NCI-H510A (cell line): Measurements from ENCODE around the gene GTF2I.
"Not testable (repeated sequence)": the region's sequence is repeated elsewhere in the genome, so short reads cannot be mapped to it uniquely, and the experiment has no call there.

ENCODE experiments used
- DNase-seq: peaks from one replicate; lab custom pipeline; 2025; lab: John Stamatoyannopoulos, UW

Gene GTF2I

DNA sequence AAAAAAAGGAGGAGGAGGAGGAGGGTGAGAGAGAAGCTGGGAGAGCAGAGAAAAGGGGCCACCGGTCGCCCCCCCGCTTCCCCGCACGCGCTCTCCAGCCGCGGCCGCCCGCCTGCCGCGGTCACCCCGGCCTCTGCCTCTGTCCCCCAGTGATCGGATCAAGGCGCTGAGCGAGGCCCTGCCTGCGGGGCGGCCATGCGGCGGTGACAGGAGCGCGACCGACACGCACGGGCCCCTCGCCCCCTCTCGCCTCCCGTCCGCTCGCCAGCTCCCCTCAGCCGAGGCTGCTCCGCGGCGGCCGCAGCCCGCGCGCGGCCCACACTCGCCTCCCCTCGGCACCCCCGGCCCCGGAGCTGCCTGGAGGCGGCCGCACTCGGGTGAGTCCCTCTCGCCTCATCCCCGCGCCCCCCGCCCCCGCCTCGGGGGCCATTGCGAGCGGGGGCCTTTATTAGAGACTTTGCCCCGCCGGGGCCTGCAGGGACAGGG, at the start of gene GTF2I:
TSS of gene GTF2I (plus strand) at position 27 of the 486 bp plus-strand sequence. CDS start 31,411 bp downstream, outside the sequence.
- no peak for DNase-seq

DNA sequence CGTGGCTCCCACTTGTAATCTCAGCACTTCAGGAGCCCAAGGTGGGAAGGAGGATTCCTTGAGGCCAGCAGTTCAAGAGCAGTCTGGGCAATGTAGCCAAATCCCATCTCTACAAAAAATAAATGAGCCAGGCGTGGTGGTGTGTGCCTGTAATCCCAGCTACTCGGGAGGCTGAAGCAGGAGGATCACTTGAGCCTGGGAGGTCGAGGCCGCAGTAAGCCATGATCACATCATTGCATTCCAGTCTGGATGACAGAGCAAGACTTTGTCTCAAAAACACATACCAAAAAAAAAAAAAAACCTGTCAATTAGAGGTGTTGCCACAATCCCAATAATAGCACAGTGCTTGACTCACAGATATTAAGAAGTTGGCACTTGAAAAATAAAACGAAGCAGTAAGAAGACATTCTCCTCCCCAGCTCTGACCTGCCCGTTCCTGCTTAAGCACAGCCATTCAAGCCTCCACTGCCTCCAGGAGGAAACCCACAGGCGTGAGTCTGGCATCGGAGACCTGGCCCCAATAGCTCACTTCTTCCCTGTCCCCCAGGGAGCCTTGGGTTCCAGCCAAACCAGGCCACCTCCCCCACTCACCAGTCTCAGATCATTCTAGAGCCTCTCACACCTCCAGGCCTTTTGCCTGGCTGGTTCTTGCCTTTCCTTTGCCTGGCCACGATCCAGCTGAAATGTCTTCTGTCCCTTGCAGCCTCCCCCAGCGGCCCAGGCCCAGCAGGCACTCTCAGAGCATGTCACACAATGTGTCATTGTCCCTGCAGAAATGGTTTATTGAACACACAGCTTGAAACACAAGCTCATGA, 45.3 kb upstream of the GTF2I start:
- DNase-seq = no peak

DNA sequence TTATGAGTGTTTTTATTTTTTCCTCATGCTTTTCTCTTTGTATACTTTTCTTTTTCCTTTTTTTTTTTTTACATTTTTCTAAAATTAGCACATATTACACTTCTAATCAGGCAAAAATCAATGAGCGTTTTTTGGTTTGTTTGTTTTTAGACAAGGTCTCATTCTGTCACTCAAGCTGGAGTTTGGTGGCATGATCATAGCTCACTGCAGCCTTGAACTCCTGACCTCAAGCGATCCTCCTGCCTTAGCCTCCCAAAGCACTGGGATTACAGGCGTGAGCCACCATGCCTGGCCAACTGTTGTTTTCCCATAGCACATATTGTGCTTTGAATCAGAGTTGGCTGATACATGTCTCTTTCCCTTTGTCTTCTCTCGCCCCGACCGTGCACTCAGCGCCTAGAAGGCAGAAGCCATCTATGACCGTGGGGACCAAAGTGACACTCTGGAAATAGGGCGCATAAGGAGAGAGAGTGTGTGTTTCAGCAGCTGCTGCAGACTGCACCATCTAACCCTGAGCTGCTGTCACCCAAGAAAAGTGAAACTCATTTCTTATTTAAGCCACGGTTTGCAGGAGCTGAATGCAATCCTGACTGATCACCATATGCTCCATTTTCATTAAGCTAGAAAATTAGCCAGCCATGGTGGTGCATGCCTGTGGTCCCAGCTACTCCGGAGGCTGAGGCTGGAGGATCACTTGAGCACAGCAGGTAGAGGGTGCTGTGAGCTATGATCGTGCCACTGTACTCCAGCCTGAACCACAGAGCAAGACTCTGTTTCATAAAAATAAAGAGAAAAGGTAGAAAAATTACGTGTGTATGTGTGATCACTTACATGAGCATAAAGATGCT, 41.4 kb upstream of the GTF2I start:
- DNase-seq = no peak

GRCh38 chr7:74617180-74617744, 40.3 kb upstream of the GTF2I start:
- no peak for DNase-seq

GRCh38 chr7:74619235-74619860, 38.2 kb upstream of the GTF2I start:
- DNase-seq = no peak

GRCh38 chr7:74622228-74622749, 35.2 kb upstream of the GTF2I start:
- DNase-seq = no peak

- DNase-seq = no peak
Observed at GRCh38 chr7:74623135-74623534, 34.4 kb upstream of the GTF2I start.

DNA sequence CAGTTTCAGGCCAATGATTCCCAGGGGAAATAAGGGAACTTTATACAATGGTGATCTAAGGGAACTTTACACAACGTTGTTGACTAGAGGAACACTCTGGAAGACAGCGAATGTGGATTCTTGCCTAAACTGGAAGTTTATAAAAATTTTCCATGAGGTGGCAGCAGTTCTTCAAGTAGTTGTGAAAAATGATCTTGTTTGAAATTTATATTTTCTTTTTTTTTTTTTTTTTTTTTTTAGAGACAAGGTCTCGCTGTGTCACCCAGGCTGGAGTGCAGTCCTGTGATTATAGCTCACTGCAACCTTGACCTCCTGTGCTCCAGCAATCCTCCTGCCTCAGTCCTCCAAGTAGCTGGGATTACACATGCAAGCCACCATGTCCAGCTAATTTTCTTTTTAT, 32.1 kb upstream of the GTF2I start:
- no peak for DNase-seq

DNA sequence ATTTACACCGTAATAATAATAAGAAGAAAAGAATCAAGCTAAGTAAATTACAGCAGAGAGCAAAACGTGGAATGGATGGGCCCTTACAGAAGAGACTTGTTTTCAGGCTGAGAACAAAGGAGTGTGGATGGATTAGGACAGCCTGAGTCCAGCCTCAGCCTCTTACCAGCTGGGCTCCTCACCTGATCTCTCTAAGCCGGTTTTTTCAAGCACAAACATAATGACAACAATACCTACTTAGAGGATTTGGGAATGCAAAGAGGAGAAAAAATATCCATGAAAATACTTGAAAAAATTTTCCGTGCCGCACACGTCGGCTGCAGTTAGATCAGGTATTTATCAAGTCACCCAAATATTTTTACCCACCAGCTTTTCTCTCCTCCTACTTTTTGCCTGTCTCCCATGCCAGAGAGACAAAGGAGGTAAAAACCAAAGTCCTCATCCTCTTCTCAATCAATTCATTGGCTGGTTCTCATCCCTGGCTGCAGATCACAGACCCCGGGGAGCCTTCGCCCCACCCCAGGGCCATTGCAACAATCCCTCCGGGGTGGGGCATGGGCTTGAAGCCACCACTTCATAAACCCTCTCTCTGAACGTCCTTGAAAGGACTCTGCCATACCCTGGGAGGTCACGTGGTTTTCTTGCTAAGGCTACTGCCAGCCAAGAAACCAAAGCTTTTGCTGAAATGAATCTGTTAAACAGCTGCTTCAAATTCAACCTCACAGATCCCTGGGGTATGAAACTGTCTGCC, 29.7 kb upstream of the GTF2I start:
- DNase-seq = peak; percentile 86

DNA sequence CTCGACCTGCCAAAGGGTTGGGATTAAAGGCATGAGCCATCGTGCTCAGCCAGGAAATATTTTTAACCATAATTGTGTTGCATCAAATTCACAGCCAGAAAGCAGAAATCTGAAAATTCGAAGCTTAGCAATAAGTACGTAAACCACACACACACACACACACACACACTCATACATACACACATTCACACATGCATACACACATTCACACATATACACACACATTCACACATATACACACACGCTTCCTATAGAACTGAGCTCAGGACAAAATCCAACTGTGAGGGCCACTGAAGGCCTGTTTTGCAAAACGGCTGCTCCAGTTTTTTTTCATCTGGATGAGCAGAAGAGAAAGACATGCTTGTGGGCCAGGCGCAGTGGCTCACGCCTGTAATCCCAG, 25.0 kb upstream of the GTF2I start:
- DNase-seq = no peak

GRCh38 chr7:74633451-74633921, 24.0 kb upstream of the GTF2I start:
- DNase-seq = no peak

DNA sequence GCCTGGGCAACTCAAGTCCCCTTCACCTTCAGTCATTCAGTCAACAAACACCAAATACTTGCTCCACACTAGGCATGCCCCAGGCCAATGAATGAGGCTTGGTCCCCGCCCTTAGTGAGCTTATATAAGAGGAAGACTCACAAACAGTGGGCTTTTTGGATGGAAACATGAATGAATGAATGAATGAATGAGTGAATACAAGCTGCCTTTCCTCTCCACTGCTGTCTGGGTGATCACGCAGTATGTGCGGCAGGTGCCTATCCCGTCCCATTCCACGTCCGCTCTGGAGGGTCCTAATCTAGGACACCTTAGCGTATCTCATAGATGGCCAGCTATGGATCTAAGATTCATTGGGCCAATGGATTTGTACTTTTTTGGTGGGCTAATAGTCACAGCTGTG, 19.8 kb upstream of the GTF2I start:
- no peak for DNase-seq

- DNase-seq = not testable (repeated sequence)
Observed at GRCh38 chr7:74650055-74650454, 7.5 kb upstream of the GTF2I start.

DNA sequence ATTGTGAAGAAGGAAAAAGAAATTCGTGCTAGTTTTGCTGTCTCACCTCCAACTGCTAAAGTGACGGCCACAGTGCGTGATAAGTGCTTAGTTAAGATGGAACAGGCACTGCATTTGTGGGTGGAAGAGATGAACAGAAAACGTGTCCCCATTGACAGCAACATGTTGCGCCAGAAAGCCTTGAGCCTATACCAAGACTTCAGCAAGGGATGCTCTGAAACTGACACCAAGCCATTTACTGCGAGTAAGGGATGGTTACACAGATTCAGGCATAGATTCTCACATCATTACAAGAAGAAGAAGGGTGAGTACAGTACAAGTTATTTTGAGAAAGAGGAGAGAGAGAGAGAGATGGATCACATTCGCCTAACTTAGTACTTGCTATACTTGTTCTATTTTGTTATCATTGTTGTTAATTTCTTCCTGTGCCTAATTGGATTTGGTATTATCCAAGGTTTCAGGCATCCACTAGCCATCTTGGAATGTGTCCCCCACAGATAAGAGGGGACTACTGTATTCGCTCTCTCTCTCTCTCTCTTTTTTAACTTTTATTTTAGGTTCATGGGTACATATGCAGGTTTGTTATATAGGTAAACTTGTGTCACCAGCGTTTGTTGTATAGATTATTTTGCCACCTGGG, 6.9 kb upstream of the GTF2I start:
- not testable (repeated sequence) for DNase-seq

DNA sequence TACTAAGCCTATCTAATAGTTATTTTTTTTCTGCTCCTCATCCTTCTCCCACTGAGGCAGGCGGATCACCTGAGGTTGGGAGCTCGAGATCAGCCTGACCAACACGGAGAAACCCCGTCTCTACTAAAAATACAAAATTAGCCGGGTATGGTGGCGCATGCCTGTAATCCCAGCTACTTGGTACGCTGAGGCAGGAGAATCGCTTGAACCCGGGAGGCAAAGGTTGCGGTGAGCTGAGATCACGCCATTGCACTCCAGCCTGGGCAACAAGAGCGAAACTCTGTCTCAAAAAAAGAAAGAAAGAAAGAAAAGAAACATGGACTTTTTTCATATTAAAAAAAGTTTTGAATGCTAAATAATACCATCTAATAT, 6.4 kb upstream of the GTF2I start:
- not testable (repeated sequence) for DNase-seq

DNA sequence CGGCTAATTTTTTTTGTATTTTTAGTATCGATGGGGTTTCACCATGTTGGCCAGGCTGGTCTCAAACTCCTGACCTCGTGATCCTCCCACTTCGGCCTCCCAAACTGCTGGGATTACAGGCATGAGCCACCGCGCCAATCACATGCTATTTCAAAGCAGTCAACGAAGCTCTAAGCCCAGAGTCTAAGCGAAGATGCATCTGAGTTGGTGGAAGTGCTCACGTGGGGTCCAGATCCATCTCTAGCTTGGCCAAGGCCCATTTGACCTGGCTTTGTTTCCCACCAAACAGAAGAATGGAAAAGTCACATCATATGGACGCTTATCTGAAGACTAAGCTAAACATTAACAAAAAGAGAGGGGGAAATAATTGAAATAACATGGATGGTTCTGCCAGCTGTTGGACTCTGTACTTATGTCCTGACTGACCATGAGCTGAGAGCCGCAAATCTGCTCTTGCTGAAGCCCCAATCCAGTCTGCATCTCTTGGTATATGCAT, 3.8 kb upstream of the GTF2I start:
- DNase-seq = no peak

DNA sequence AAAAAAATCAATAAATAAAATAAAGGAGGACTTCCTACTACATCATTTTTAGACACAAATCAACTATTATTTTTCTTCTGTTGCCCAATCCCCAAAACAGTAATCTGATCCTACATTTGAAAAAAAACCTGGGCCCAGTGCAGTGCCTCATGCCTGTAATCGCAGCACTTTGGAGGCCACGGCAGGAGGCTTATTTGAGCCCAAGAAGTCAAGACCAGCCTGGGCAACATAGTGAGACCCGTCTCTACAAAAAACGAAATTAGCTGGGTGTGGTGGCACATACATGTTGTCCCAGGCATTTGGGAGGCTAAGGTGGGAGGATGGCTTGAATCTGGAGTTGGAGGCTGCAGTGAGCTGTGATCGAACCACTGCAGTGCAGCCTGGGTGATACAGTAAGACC, 2.7 kb upstream of the GTF2I start:
- no peak for DNase-seq

- no peak for DNase-seq
Observed at GRCh38 chr7:74655324-74655723, 2.2 kb upstream of the GTF2I start.

GRCh38 chr7:74655768-74656440, 1.6 kb upstream of the GTF2I start:
- DNase-seq = no peak

DNA sequence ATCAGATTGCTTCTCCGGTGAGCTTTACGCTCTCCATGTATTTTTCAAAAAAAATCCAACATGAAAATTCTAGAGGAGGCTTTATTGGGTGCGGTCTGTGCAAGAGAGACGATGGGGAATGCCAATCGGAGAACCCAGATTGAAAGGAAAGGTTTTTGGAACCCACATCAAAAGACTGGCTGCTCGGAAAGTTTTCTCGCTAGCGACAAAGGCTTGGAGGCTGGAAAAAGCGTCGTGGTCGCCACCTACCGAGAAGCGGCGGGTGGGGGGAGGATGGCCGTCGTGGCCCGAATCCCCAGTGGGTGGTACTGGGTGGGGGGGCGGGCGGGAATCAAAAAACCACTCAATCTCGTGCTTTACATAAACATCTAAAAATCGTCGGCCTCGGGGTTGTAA, 1.1 kb upstream of the GTF2I start:
- DNase-seq = peak; percentile 21
